Neural progenitor cell (in vitro differentiated cells): ENCODE results near the gene ANXA1. TPM values are rescaled to one million over a fixed set of nuclear protein-coding genes. Genes with fewer than 3 reads are reported as not detected.

Experiments
- DNase-seq: peaks from one replicate; pipeline ENCODE4 v3.0.0-alpha.2; 2016; ENCODE audit warnings: low spot score
- H2AFZ ChIP-seq: fragments of 200-600 bp; sonication (generic); replicated peaks from 2 replicates; pipeline ENCODE4 v1.6.1; 2016; ENCODE audit warnings: antibody characterized with exemption
- H3F3A ChIP-seq: fragments of 200-600 bp; sonication (generic); 2 replicates; pipeline ENCODE4 v1.6.1; 2016; ENCODE audit warnings: antibody characterized with exemption, low read depth
- H3K27ac ChIP-seq: fragments of 200-600 bp; sonication (generic); 2 replicates; pipeline ENCODE4 v1.5.1; 2016; ENCODE audit warnings: mild to moderate bottlenecking
- H3K27me3 ChIP-seq: fragments of 200-600 bp; sonication (generic); 2 replicates; pipeline ENCODE4 v1.6.1; 2016; ENCODE audit warnings: mild to moderate bottlenecking, moderate library complexity
- H3K36me3 ChIP-seq: fragments of 200-600 bp; sonication (generic); 2 replicates; pipeline ENCODE4 v1.5.1; 2016
- H3K4me1 ChIP-seq: fragments of 200-600 bp; sonication (generic); 2 replicates; pipeline ENCODE4 v1.6.1; 2016; ENCODE audit warnings: mixed run types
- H3K4me2 ChIP-seq: fragments of 200-600 bp; sonication (generic); 2 replicates; pipeline ENCODE4 v1.6.1; 2016
- H3K4me3 ChIP-seq: fragments of 200-600 bp; sonication (generic); 2 replicates; pipeline ENCODE4 v1.5.1; 2016
- H3K79me2 ChIP-seq: fragments of 200-600 bp; sonication (generic); 2 replicates; pipeline ENCODE4 v1.6.1; 2016; ENCODE audit warnings: low read depth
- H3K9ac ChIP-seq: fragments of 200-600 bp; sonication (generic); 2 replicates; pipeline ENCODE4 v1.6.1; 2016
- H3K9me3 ChIP-seq: fragments of 200-600 bp; sonication (generic); 2 replicates; pipeline ENCODE4 v1.5.1; 2016; ENCODE audit warnings: low read depth
- H4K20me1 ChIP-seq: fragments of 200-600 bp; sonication (generic); 2 replicates; pipeline ENCODE4 v1.6.1; 2016; ENCODE audit warnings: low read depth
- H3K27ac Mint-ChIP-seq: 3 replicates; pipeline ENCODE4 v1.8.0; 2021; ENCODE audit warnings: mixed read lengths
- H3K27me3 Mint-ChIP-seq: 2 replicates; pipeline ENCODE4 v1.8.0; 2022; ENCODE audit warnings: low read depth, mild to moderate bottlenecking, inconsistent platforms, moderate library complexity, mixed read lengths; ENCODE audit not compliant: insufficient read depth
- H3K36me3 Mint-ChIP-seq: 3 replicates; pipeline ENCODE4 v1.8.0; 2021; ENCODE audit warnings: mixed read lengths
- H3K4me1 Mint-ChIP-seq: 3 replicates; pipeline ENCODE4 v1.8.0; 2021; ENCODE audit warnings: mixed read lengths
- H3K4me3 Mint-ChIP-seq: 3 replicates; pipeline ENCODE4 v1.8.0; 2021; ENCODE audit warnings: mild to moderate bottlenecking, moderate library complexity, mixed read lengths
- H3K9me3 Mint-ChIP-seq: 3 replicates; pipeline ENCODE4 v1.8.0; 2020; ENCODE audit warnings: mixed read lengths
- EZH2 ChIP-seq: fragments of 200-600 bp; sonication (generic); IDR thresholded peaks from 2 replicates; pipeline ENCODE4 v1.6.1; 2017; ENCODE audit warnings: antibody characterized with exemption, mild to moderate bottlenecking, moderate library complexity
- EZH2phosphoT487 ChIP-seq: fragments of 200-600 bp; sonication (generic); IDR thresholded peaks from 2 replicates; pipeline ENCODE4 v1.6.1; 2017; ENCODE audit warnings: antibody characterized with exemption
- total RNA-seq: library from RNA; depleted of rRNA; stranded (reverse); fragments of >200 nt; gene quantifications from 2 replicates; pipeline ENCODE4 v1.2.3, GENCODE V29; 2015; ENCODE audit warnings: low replicate concordance
- TF ChIP-seq, protein P1 (sequence below): fragments of 200-600 bp; sonication (generic); IDR thresholded peaks from 2 replicates; pipeline ENCODE4 v1.5.1; 2017; ENCODE audit warnings: antibody characterized with exemption, mild to moderate bottlenecking

Gene ANXA1
- total RNA-seq, 1 donor from 2014 or later, result 0.47 TPM

DNA sequence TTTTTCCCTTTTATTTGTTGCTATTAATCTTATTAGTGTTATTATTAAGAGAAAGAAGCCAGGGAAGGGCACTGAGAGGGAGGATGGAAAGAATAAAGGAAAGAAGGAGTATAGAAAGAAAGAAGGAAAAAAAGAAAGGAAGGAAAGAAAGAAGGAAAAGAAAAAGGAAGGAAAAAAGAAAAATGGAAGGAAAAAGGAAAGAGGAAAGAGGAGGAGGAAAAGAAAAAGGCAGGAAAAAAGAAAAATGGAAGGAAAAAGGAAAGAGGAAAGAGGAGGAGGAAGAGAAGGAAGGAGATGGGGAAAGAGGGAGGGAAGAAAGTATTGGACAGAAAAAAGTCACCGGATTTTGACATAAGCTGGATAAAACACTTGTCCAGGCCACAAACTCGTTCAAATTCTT lies 47.8 kb downstream of the ANXA1 start:
- Mint-ChIP-seq H3K4me1 (peaks cover 13% of the 10 kb centered on the region), H3K27ac (no peak overlapping the region), H3K4me3 (no peak overlapping the region), H3K27me3 (no peaks in the 10 kb centered on the region), H3K36me3 (no peaks in the 10 kb centered on the region), H3K9me3 (no peaks in the 10 kb centered on the region)
- no peaks in the 10 kb centered on the region for H3K79me2 ChIP-seq
- H3K36me3 ChIP-seq, result no peaks in the 10 kb centered on the region
- no peak overlapping the region for H3K4me3 ChIP-seq
- H3K4me1 ChIP-seq, result peaks cover 9% of the 10 kb centered on the region
- H3K4me2 ChIP-seq, result no peak overlapping the region
- no peaks in the 10 kb centered on the region for H3K9me3 ChIP-seq
- H3F3A ChIP-seq, result no peaks in the 10 kb centered on the region
- TF ChIP-seq EZH2, result no peak
- no peak for TF ChIP-seq EZH2phosphoT487
- TF ChIP-seq, protein P1, sequence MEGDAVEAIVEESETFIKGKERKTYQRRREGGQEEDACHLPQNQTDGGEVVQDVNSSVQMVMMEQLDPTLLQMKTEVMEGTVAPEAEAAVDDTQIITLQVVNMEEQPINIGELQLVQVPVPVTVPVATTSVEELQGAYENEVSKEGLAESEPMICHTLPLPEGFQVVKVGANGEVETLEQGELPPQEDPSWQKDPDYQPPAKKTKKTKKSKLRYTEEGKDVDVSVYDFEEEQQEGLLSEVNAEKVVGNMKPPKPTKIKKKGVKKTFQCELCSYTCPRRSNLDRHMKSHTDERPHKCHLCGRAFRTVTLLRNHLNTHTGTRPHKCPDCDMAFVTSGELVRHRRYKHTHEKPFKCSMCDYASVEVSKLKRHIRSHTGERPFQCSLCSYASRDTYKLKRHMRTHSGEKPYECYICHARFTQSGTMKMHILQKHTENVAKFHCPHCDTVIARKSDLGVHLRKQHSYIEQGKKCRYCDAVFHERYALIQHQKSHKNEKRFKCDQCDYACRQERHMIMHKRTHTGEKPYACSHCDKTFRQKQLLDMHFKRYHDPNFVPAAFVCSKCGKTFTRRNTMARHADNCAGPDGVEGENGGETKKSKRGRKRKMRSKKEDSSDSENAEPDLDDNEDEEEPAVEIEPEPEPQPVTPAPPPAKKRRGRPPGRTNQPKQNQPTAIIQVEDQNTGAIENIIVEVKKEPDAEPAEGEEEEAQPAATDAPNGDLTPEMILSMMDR, result no peak
- H3K9ac ChIP-seq, result no peak overlapping the region
- DNase-seq, result no peak
- no peaks in the 10 kb centered on the region for H3K27me3 ChIP-seq
- no peaks in the 10 kb centered on the region for H4K20me1 ChIP-seq
- H3K27ac ChIP-seq, result no peak overlapping the region
- H2AFZ ChIP-seq, result no peak overlapping the region

DNA sequence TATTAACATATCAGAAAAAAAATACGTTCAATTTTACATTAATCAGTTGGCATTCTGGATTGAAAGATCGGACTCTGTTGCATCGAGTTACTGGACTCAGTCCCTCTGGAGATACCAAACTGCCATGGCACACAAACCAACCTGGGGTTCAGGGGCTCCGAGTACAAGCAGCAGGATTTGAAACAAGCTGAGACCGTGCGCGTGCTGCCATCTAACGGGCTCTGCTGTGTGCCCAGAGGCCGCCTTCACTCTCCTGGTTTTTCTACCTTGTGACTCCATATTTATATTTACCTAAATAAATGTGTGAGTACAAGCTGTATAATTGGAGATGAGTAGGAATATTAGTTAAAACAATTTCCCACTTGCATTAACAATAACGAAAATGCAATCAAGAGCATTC lies 48.2 kb downstream of the ANXA1 start:
- H3F3A ChIP-seq, result no peaks in the 10 kb centered on the region
- Mint-ChIP-seq H3K27me3 (no peaks in the 10 kb centered on the region), H3K9me3 (no peaks in the 10 kb centered on the region)

DNA sequence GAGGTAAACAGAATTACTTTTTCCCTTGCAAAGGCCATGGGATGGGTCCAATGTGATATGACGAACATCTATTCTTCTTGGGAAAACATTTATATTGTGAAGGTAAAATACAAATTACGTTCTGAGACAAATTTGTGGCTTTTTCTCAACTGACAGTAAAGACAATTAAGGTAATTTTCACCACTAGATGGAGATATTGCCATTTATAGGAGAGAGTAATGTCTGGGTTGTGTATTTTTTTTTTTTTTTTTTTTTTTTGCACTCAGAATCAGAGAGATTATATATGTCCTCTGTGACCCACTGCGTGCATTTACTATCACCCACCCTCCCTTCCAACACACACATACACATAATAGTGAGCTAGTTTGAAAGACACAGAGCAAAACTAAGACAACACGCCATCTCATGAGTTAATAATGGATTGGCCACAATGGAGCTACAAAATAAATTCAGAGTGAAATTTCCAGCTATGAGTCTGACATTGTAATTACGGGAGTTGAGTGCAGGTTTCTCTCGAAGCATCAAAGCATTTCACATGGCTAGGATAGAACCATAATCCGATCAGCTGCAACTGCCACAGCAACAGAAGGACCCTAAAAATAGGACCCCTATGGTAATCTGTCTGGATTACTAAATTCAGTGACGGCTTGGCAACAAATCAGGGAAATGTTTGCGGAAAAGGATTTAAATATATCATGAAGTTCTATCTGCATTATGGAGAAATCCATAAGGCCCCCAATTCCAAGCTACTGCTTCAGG lies 49.2 kb downstream of the ANXA1 start:
- no peak overlapping the region for H3K4me3 Mint-ChIP-seq
- H3F3A ChIP-seq, result no peaks in the 10 kb centered on the region
- H3K36me3 ChIP-seq, result no peaks in the 10 kb centered on the region
- H3K9ac ChIP-seq, result no peak overlapping the region
- DNase-seq, result peak; percentile 74
- H3K79me2 ChIP-seq, result no peaks in the 10 kb centered on the region
- peak overlapping the region; percentile 65 for H2AFZ ChIP-seq
- H3K9me3 ChIP-seq, result no peaks in the 10 kb centered on the region
- no peaks in the 10 kb centered on the region for H3K27me3 ChIP-seq
- no peaks in the 10 kb centered on the region for H3K27me3 Mint-ChIP-seq
- H3K9me3 Mint-ChIP-seq, result no peaks in the 10 kb centered on the region
- H4K20me1 ChIP-seq, result no peaks in the 10 kb centered on the region
- no peak overlapping the region for H3K4me3 ChIP-seq
- peaks cover 9% of the 10 kb centered on the region for H3K4me1 ChIP-seq
- H3K27ac Mint-ChIP-seq, result no peak overlapping the region
- peak overlapping the region; percentile 8 for H3K4me2 ChIP-seq
- TF ChIP-seq EZH2phosphoT487 (no peak), EZH2 (no peak)
- TF ChIP-seq, protein P1, result peak; percentile 68
- no peak overlapping the region for H3K27ac ChIP-seq
- peaks cover 13% of the 10 kb centered on the region for H3K4me1 Mint-ChIP-seq
- no peaks in the 10 kb centered on the region for H3K36me3 Mint-ChIP-seq

More for the DNA sequence above, 48.2 kb downstream of the ANXA1 start:
- H3K4me1 Mint-ChIP-seq, result peaks cover 13% of the 10 kb centered on the region
- Histone ChIP-seq H3K4me3 (no peak overlapping the region), H3K27me3 (no peaks in the 10 kb centered on the region), H3K36me3 (no peaks in the 10 kb centered on the region), H2AFZ (no peak overlapping the region), H3K79me2 (no peaks in the 10 kb centered on the region), H3K9ac (no peak overlapping the region), H3K4me1 (peaks cover 9% of the 10 kb centered on the region), H3K27ac (no peak overlapping the region), H3K4me2 (no peak overlapping the region), H3K9me3 (no peaks in the 10 kb centered on the region), H4K20me1 (no peaks in the 10 kb centered on the region)
- H3K36me3 Mint-ChIP-seq, result no peaks in the 10 kb centered on the region
- H3K4me3 Mint-ChIP-seq, result no peak overlapping the region
- no peak for TF ChIP-seq EZH2phosphoT487
- no peak for TF ChIP-seq EZH2
- TF ChIP-seq, protein P1, result peak; percentile 58
- DNase-seq, result peak; percentile 68
- H3K27ac Mint-ChIP-seq, result no peak overlapping the region
